Fibroblast of lung (primary cell): ENCODE data around the gene MYCL. TPM values are rescaled to one million over a fixed set of nuclear protein-coding genes. Genes with fewer than 3 reads are reported as not detected.

Experiments
- DNase-seq, 2 donors: peaks; one replicate each; pipeline versions ENCODE4 v3.0.0 to v3.0.0-alpha.2; 2010; ENCODE audit warnings: low read depth in 2 of 2
- H2AFZ ChIP-seq: 2 replicates; pipeline ENCODE4 v1.5.1; 2012; ENCODE audit warnings: low read length, control low read depth, inconsistent platforms
- H3K27ac ChIP-seq: 2 replicates; pipeline ENCODE4 v1.5.1; 2011; ENCODE audit warnings: low read length, control low read depth; ENCODE audit not compliant: insufficient read depth
- H3K27me3 ChIP-seq: 2 replicates; pipeline ENCODE4 v1.5.1; 2011; ENCODE audit warnings: mild to moderate bottlenecking, low read length; ENCODE audit not compliant: control insufficient read depth, insufficient read depth
- H3K36me3 ChIP-seq: 2 replicates; pipeline ENCODE4 v1.5.1; 2011; ENCODE audit warnings: low read length; ENCODE audit not compliant: control insufficient read depth, insufficient read depth
- H3K4me1 ChIP-seq: 2 replicates; pipeline ENCODE4 v1.5.1; 2011; ENCODE audit warnings: low read length; ENCODE audit not compliant: control insufficient read depth, insufficient read depth; ENCODE audit errors: extremely low read depth
- H3K4me2 ChIP-seq: 2 replicates; pipeline ENCODE4 v1.5.1; 2011; ENCODE audit warnings: low read length, control low read depth; ENCODE audit not compliant: insufficient read depth; ENCODE audit errors: extremely low read depth
- H3K4me3 ChIP-seq, 4 experiments: fragments of 200-600 bp in 1 of 4; sonication (generic) in 1 of 4; replicated peaks in 1 of 4; 2 replicates each; pipeline ENCODE4 v1.5.1; 2011 to 2016; ENCODE audit warnings: low read length in 4 of 4, low read depth in 3 of 4, mild to moderate bottlenecking in 3 of 4, control low read depth in 2 of 4, inconsistent platforms in 1 of 4, mixed read lengths in 1 of 4; ENCODE audit not compliant: insufficient read depth in 1 of 4; ENCODE audit errors: control extremely low read depth in 1 of 4
- H3K79me2 ChIP-seq: 2 replicates; pipeline ENCODE4 v1.5.1; 2012; ENCODE audit warnings: mild to moderate bottlenecking, low read length, inconsistent platforms; ENCODE audit not compliant: control insufficient read depth, insufficient read depth
- H3K9ac ChIP-seq: 2 replicates; pipeline ENCODE4 v1.5.1; 2011; ENCODE audit warnings: mild to moderate bottlenecking, low read length, control low read depth; ENCODE audit not compliant: insufficient read depth
- H3K9me3 ChIP-seq: 2 replicates; pipeline ENCODE4 v1.5.1; 2012; ENCODE audit warnings: low read depth, low read length; ENCODE audit not compliant: control insufficient read depth, insufficient read depth
- H4K20me1 ChIP-seq: 2 replicates; pipeline ENCODE4 v1.5.1; 2011; ENCODE audit warnings: low read length; ENCODE audit not compliant: control insufficient read depth, insufficient read depth; ENCODE audit errors: extremely low read depth
- EZH2 ChIP-seq: IDR thresholded peaks from 2 replicates; pipeline ENCODE4 v1.5.1; 2012; ENCODE audit warnings: low read length, control low read depth, mild to moderate bottlenecking; ENCODE audit errors: missing control alignments
- polyA plus RNA-seq, 2 donors: library from polyadenylated mRNA; depleted of rRNA in 1 of 2; stranded (reverse) in 1 of 2; unstranded in 1 of 2; fragments of >200 nt; gene quantifications; 2 replicates each; pipeline ENCODE4 v1.2.1, GENCODE V29; 2011 to 2012; ENCODE audit warnings: missing spikeins in 1 of 2
- total RNA-seq: library from RNA; depleted of rRNA; stranded (reverse); fragments of >200 nt; gene quantifications from 2 replicates; pipeline ENCODE4 v1.2.1, GENCODE V29; 2014
- TF ChIP-seq, protein P1 (sequence below), 2 donors: IDR thresholded peaks in 1 of 2; conservative IDR thresholded peaks in 1 of 2; 1 replicate in 1 of 2; 2 replicates in 1 of 2; pipeline ENCODE4 v1.5.1; 2011 to 2012; ENCODE audit warnings: low read length in 2 of 2, control low read depth in 1 of 2, inconsistent platforms in 1 of 2, low read depth in 1 of 2, mild to moderate bottlenecking in 1 of 2

The MYCL gene
- total and polyA plus RNA-seq, 2 donors (not counting 1 experiment from before 2014, with no cell fraction given) = under 0.01 to 0.09 TPM

DNA sequence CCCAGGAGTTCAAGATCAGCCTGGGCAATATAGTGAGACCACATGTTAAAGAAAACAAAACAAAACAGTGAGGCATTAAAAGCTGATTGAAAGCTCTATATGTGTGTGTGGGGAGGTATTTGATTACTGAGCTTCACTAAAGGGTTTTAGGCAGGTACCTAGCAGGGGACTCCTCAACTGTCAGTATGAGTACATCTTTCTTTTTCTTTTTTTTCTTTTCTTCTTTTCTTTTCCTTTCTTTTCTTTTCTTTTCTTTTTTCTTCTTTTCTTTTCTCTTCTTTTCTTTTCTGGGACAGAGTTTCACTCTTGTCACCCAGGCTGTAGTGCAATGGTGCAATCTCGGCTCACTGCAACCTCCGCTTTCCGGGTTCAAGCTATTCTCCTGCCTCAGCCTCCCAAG lies 8.5 kb upstream of the MYCL start:
- H3K4me2 ChIP-seq = no peak overlapping the region
- no peaks in the 10 kb centered on the region for H3K4me1 ChIP-seq
- peaks cover 3% of the 10 kb centered on the region for H3K27me3 ChIP-seq
- no peak overlapping the region for H3K27ac ChIP-seq
- H3K9ac ChIP-seq = no peak overlapping the region
- H2AFZ ChIP-seq = no peak overlapping the region
- H3K36me3 ChIP-seq = no peaks in the 10 kb centered on the region
- no peak for DNase-seq
- H3K79me2 ChIP-seq = no peaks in the 10 kb centered on the region
- no peaks in the 10 kb centered on the region for H4K20me1 ChIP-seq
- H3K9me3 ChIP-seq = no peaks in the 10 kb centered on the region
- H3K4me3 ChIP-seq = no peak overlapping the region
- no peak for TF ChIP-seq EZH2
- TF ChIP-seq, protein P1, sequence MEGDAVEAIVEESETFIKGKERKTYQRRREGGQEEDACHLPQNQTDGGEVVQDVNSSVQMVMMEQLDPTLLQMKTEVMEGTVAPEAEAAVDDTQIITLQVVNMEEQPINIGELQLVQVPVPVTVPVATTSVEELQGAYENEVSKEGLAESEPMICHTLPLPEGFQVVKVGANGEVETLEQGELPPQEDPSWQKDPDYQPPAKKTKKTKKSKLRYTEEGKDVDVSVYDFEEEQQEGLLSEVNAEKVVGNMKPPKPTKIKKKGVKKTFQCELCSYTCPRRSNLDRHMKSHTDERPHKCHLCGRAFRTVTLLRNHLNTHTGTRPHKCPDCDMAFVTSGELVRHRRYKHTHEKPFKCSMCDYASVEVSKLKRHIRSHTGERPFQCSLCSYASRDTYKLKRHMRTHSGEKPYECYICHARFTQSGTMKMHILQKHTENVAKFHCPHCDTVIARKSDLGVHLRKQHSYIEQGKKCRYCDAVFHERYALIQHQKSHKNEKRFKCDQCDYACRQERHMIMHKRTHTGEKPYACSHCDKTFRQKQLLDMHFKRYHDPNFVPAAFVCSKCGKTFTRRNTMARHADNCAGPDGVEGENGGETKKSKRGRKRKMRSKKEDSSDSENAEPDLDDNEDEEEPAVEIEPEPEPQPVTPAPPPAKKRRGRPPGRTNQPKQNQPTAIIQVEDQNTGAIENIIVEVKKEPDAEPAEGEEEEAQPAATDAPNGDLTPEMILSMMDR (conservative IDR thresholded peaks at IDR 0.05 in 1 of 2, IDR thresholded peaks at IDR 0.05 in 1 of 2; ENCODE audit: low read depth in 1 of 2, low read length in 2 of 2) = no peak

DNA sequence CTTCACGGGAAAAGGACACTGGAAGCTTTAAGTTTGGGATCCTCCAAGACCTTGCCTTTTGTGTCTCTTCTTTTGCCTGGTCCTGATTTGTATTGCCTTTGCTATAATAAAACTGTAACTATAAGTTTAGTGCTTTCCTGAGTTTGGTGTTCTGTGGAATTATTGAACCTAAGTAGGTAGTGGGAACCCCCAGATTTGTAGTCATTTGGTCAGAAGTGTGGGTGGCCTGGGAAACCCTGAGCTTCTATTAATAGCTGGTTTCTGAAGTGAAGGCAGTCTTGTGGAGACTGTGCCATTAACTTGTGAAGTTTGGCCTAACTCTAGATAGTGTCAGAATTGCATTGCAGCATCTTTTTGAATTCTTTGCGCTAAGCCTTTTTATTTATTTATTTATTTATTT lies 6.8 kb upstream of the MYCL start:
- Histone ChIP-seq H2AFZ (no peak overlapping the region), H4K20me1 (no peaks in the 10 kb centered on the region), H3K9me3 (no peaks in the 10 kb centered on the region), H3K27ac (no peak overlapping the region), H3K9ac (no peak overlapping the region), H3K36me3 (no peaks in the 10 kb centered on the region), H3K27me3 (peaks cover 6% of the 10 kb centered on the region), H3K4me2 (no peak overlapping the region), H3K79me2 (no peaks in the 10 kb centered on the region), H3K4me1 (no peaks in the 10 kb centered on the region), H3K4me3 (no peak overlapping the region)
- TF ChIP-seq, protein P1 (conservative IDR thresholded peaks at IDR 0.05 in 1 of 2, IDR thresholded peaks at IDR 0.05 in 1 of 2; ENCODE audit: low read depth in 1 of 2, low read length in 2 of 2) = no peak
- no peak for TF ChIP-seq EZH2
- DNase-seq = no peak

DNA sequence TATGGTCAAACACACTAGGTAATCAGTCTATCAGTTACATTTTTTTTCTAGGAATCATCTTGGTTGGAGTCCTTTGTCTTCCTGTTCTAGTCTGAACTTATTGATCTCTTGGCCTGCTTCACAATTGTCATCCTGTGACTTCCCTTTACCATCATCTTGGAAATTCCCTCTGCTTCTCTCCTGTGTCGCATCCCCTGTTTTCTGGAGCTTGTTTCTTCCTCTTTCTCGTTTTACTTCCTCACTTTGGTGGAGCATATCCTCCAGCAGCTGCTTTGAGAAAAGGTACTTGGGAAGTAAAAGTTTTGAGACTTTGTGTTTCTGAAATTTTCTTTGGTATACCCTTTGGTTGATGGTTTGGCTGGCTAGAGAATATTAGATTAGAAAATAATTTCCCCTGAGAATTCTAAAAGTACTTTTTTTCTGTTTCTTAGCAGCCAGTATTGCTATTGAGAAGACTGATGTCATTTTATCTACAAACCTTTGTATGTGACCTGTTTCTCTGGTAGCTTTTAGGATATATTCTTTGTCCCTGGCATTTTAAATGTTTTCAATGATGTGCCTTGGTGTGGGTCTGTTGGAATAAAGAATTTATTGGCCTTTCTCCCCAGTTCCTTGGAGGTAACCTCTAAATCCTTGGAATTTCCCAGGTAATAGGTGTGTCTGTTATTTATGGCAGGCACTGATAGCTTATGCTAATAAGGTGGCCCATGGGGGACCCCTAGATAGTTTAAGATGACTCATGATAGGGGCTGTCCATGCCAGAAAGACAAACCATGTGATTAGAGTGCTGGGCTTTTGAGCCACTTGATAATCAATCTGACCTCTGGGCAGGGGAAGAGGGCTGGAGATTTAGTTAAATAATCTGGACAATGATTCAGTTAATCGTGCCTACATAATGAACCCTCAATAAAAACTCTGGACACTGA lies 6.1 kb upstream of the MYCL start:
- H3K4me3 ChIP-seq = no peak overlapping the region
- H3K9ac ChIP-seq = no peak overlapping the region
- H3K79me2 ChIP-seq = no peaks in the 10 kb centered on the region
- no peaks in the 10 kb centered on the region for H4K20me1 ChIP-seq
- H3K27ac ChIP-seq = no peak overlapping the region
- no peaks in the 10 kb centered on the region for H3K9me3 ChIP-seq
- TF ChIP-seq, protein P1 (conservative IDR thresholded peaks at IDR 0.05 in 1 of 2, IDR thresholded peaks at IDR 0.05 in 1 of 2; ENCODE audit: low read depth in 1 of 2, low read length in 2 of 2) = no peak
- TF ChIP-seq EZH2 = no peak
- H3K4me1 ChIP-seq = no peaks in the 10 kb centered on the region
- no peak overlapping the region for H3K4me2 ChIP-seq
- H2AFZ ChIP-seq = no peak overlapping the region
- H3K27me3 ChIP-seq = peaks cover 13% of the 10 kb centered on the region
- no peak for DNase-seq
- H3K36me3 ChIP-seq = no peaks in the 10 kb centered on the region
